Activated T-helper 1 cell treated with anti-CD3 and anti-CD28 coated beads, Interleukin-12 subunit alpha, Interleukin-12 subunit beta, Interleukin-2, Interleukin-4 antibody, amounts not matched to agents 30 ng/mL and 10 ng/mL and 1 ng/mL, durations not matched to agents 14 hours and 24 hours and 36 hours (primary cell): ENCODE results near the gene GDPGP1. TPM values are rescaled to one million over a fixed set of nuclear protein-coding genes. Genes with fewer than 3 reads are reported as not detected.
"Not testable (repeated sequence)": the region's sequence is repeated elsewhere in the genome, so short reads cannot be mapped to it uniquely, and the experiment has no call there.

Experiments
- DNase-seq: peaks from one replicate; pipeline ENCODE4 v3.0.0; 2021; ENCODE audit warnings: low spot score
- H3K27ac Mint-ChIP-seq: one replicate; pipeline ENCODE4 v1.8.0; 2021; ENCODE audit warnings: mild to moderate bottlenecking, mixed read lengths
- H3K27me3 Mint-ChIP-seq: one replicate; pipeline ENCODE4 v1.8.0; 2022; ENCODE audit warnings: mild to moderate bottlenecking, moderate library complexity, mixed read lengths; ENCODE audit not compliant: insufficient read depth
- H3K36me3 Mint-ChIP-seq: one replicate; pipeline ENCODE4 v1.8.0; 2021; ENCODE audit warnings: low read depth, mixed read lengths
- H3K4me1 Mint-ChIP-seq: one replicate; pipeline ENCODE4 v1.8.0; 2021; ENCODE audit warnings: low read depth, mixed read lengths
- H3K4me3 Mint-ChIP-seq: one replicate; pipeline ENCODE4 v1.8.0; 2021; ENCODE audit warnings: mild to moderate bottlenecking, moderate library complexity, mixed read lengths
- H3K9me3 Mint-ChIP-seq: one replicate; pipeline ENCODE4 v1.8.0; 2021; ENCODE audit warnings: mixed read lengths
- intact Hi-C: fragments of 100-400 bp; cut with micrococcal nuclease; formaldehyde crosslinking; loops from one replicate; pipeline ENCODE4 v1.15.1; 2024
- total RNA-seq: library from RNA; stranded (reverse); gene quantifications from 2 replicates; pipeline ENCODE4 v1.2.3, GENCODE V29; 2022

Gene GDPGP1
- total RNA-seq, 1 donor from 2014 or later, result 12.7 TPM

DNA sequence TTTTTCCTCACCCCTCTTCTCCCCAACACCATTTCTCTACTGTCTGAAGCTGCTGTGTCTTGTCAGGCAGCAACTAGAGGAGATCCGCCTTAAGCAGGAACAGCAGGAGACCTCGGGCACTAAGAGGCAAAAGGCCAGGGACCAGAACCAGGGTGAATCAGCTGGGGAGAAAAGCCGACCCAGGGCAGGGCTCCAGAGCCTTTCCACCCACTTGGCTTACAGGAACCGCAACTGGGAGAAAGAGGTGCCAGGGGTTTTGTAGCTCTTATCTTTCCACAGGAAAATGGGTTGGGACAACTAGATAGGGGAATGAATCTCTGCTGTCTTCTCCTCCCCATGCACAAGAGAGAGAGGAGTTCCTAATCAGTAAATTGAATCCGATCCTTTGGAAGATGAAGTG, 28.4 kb downstream of the GDPGP1 start:
- intact Hi-C loops, result loop anchor here (10.0 kb wide), 2 partner anchors 672 to 928 kb away; partner anchors contain the start of genes HDDC3, POLG and UNC45A
- Mint-ChIP-seq H3K36me3 (peaks cover 9% of the 10 kb centered on the region), H3K9me3 (no peaks in the 10 kb centered on the region), H3K27me3 (no peaks in the 10 kb centered on the region), H3K27ac (no peak overlapping the region), H3K4me3 (no peak overlapping the region), H3K4me1 (peaks cover 27% of the 10 kb centered on the region)
- DNase-seq, result no peak

DNA sequence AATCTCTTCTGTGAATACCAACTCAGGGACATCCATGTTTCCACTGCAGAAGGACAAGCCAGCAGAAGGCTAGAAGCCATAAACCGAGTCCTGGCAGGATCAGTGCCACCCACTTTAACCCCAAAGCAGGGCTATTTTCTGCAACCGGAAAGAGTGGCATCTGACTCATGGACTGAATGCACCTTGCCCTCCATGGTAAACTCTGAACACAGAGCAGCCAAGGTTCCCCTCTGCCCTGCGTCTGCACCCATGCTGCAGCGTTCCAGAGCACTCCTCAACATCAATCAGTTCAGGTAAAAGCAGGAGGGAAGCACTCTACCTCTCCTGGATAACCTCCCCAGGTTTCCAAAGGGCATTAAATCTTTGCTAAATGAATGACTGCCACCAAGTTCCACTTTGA, 30.7 kb downstream of the GDPGP1 start:
- intact Hi-C loops, result loop anchor here (1.0 to 10.0 kb wide), 9 partner anchors 15 to 930 kb away; partner anchors contain the start of genes GDPGP1, HDDC3, IDH2 and POLG
- Mint-ChIP-seq H3K4me3 (peak overlapping the region; percentile 99), H3K4me1 (peaks cover 39% of the 10 kb centered on the region), H3K9me3 (no peaks in the 10 kb centered on the region), H3K27ac (peak overlapping the region; percentile 99), H3K36me3 (peaks cover 22% of the 10 kb centered on the region), H3K27me3 (no peaks in the 10 kb centered on the region)
- peak; percentile 8 for DNase-seq

DNA sequence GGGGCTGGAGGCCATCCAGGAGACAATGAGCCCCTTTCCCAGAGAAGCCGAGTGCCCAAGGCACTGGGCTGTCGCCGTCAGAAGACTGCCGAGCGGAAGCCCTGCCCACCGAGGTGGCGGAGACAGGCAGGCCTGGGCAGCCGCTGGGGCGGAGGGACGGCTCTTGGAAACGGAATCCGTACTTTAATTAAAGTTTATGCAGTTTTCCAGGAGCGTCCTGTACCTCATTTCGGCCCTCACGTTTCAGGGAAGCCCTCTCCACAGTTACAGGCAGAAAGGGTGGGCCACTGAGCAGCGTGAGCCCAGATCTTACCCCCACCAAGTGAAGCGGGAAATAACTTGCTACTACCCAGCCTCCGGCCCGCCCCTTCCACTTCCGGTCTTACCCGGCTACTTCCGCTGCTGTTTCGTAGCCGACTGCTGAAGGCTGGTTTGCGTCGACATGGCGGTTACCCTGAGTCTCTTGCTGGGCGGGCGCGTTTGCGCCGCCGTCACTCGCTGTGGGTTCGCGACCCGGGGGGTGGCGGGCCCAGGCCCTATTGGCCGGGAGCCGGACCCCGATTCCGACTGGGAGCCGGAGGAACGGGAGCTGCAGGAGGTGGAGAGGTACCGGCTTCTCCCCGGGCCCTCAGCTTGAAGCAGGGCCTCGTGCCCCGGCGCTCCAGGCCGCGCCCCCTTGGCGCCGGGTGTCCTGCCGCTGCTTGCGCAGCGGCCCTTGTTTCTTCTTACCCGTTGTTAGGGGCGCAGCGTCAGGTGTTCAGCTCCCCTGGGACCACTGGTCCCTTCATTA, 31.5 kb downstream of the GDPGP1 start, which contains the start of gene NGRN:
TSS of gene NGRN (plus strand) at position 402 of the 790 bp plus-strand sequence. CDS start at position 443, 41 bp downstream.
- Mint-ChIP-seq H3K9me3 (no peaks in the 10 kb centered on the region), H3K36me3 (peaks cover 30% of the 10 kb centered on the region), H3K27me3 (no peaks in the 10 kb centered on the region), H3K4me1 (peaks cover 43% of the 10 kb centered on the region), H3K4me3 (peak within 1 kb of the TSS; percentile 99), H3K27ac (peak within 1 kb of the TSS; percentile 99)
- peak; percentile 89 for DNase-seq
- intact Hi-C loops, result loop anchor here (1.0 to 10.0 kb wide), 9 partner anchors 16 to 931 kb away; partner anchors contain the start of genes GDPGP1, HDDC3, IDH2 and POLG

DNA sequence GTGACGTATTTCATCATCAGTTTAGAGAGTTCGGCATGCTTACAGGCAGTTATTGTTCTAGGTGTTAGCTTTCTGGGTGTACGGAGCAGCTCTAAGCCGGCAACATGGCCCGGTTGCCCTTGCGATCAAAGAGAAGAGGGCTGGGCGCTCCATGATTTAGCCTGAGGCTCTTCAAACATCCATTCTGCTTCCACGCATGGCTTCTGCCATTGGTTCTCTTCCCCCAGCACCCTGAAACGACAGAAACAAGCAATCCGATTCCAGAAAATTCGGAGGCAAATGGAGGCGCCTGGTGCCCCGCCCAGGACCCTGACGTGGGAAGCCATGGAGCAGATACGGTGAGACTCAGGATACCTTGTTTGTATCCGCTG, 32.0 kb downstream of the GDPGP1 start:
- H3K4me3 Mint-ChIP-seq, result peak overlapping the region; percentile 99
- H3K4me1 Mint-ChIP-seq, result peaks cover 46% of the 10 kb centered on the region
- peak overlapping the region; percentile 99 for H3K27ac Mint-ChIP-seq
- DNase-seq, result peak; percentile 52
- no peaks in the 10 kb centered on the region for H3K9me3 Mint-ChIP-seq
- H3K27me3 Mint-ChIP-seq, result no peaks in the 10 kb centered on the region
- intact Hi-C loops, result loop anchor here (5.0 to 10.0 kb wide), 4 partner anchors 84 to 931 kb away; partner anchors contain the start of genes HDDC3, POLG, PRC1 and UNC45A
- peaks cover 34% of the 10 kb centered on the region for H3K36me3 Mint-ChIP-seq

DNA sequence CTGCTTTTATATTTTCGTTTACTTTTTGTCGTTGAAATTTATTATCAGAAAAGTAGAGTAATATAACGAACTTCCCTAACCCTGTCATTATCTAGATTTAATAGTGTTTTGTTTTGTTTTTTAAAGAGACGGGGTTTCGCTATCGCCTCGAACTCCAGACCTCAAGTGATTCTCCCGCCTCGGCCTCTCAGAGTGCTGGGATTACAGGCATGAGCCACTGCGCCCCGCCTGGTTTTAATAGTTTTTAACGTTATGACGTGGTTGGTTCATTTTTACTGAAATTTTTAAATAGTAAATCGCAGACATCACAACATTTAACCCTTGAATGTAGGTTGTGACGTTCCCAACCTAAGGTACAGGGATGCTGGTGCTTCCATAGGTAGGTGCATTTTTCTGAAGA, 32.5 kb downstream of the GDPGP1 start:
- intact Hi-C loops, result loop anchor here (5.0 to 10.0 kb wide), 4 partner anchors 84 to 932 kb away; partner anchors contain the start of genes HDDC3, POLG, PRC1 and UNC45A
- Mint-ChIP-seq H3K4me1 (peaks cover 50% of the 10 kb centered on the region), H3K36me3 (peaks cover 37% of the 10 kb centered on the region)

DNA sequence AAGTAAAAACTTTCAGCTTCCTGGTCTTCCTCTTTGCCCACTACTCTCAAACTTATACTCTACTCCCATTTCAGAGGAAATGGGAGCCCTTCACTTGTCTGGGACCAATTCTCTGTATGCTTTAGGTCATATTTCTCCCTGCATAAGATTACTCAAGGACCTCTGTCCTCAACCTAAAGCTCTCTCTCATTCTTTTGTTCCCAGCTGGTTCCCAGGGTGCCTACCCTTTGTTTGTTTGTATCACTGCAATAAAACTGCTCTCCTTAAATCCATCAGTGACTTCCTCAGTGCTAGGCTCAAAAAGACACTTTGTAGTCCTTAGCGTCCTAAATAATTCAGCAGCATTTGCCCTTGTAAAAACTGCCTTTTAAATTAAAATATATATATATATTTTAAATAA, 34.4 kb downstream of the GDPGP1 start:
- intact Hi-C loops, result loop anchor here (5.0 to 10.0 kb wide), 4 partner anchors 86 to 934 kb away; partner anchors contain the start of genes HDDC3, POLG, PRC1 and UNC45A
- Mint-ChIP-seq H3K27ac (peak overlapping the region; percentile 32), H3K36me3 (peaks cover 44% of the 10 kb centered on the region), H3K4me3 (peak overlapping the region; percentile 66), H3K9me3 (no peaks in the 10 kb centered on the region), H3K27me3 (no peaks in the 10 kb centered on the region), H3K4me1 (peaks cover 63% of the 10 kb centered on the region)
- DNase-seq, result no peak

More for the DNA sequence above, 32.5 kb downstream of the GDPGP1 start:
- no peak for DNase-seq
- Mint-ChIP-seq H3K4me3 (peak overlapping the region; percentile 99), H3K27me3 (no peaks in the 10 kb centered on the region), H3K27ac (peak overlapping the region; percentile 99), H3K9me3 (no peaks in the 10 kb centered on the region)

DNA sequence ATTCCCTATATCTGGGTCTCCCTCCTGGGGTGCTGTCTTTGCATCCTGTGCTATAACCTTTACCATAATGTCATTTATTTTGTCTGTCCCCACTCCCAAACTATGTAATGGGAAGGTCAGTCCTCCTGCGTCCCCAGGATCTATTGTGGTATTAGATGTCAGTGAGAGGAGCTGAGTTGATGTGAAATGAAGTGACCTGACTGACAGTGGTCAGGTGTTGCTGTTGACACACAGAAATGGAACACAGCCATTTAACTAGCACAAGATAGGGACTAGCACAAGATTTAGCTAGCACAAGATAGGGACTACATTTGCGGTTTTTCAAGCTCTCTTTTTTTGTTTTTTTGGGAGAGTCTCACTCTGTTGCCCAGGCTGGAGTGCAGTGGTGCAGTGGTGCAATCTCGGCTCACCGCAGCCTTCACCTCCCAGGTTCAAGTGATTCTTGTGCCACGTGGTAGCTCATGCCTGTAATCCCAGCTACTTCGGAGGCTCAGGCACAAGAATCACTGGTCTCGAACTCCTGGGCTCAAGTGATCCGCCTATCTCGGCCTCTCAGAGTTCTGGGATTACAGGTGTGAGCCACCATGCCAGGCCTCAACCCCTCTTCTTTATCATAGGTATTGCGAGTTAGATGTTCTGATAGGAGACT, 36.6 kb downstream of the GDPGP1 start:
- peaks cover 50% of the 10 kb centered on the region for H3K4me1 Mint-ChIP-seq
- DNase-seq, result no peak
- peak overlapping the region; percentile 5 for H3K27ac Mint-ChIP-seq
- no peaks in the 10 kb centered on the region for H3K9me3 Mint-ChIP-seq
- intact Hi-C loops, result no loop called here
- no peaks in the 10 kb centered on the region for H3K27me3 Mint-ChIP-seq
- H3K36me3 Mint-ChIP-seq, result peaks cover 49% of the 10 kb centered on the region
- no peak overlapping the region for H3K4me3 Mint-ChIP-seq

DNA sequence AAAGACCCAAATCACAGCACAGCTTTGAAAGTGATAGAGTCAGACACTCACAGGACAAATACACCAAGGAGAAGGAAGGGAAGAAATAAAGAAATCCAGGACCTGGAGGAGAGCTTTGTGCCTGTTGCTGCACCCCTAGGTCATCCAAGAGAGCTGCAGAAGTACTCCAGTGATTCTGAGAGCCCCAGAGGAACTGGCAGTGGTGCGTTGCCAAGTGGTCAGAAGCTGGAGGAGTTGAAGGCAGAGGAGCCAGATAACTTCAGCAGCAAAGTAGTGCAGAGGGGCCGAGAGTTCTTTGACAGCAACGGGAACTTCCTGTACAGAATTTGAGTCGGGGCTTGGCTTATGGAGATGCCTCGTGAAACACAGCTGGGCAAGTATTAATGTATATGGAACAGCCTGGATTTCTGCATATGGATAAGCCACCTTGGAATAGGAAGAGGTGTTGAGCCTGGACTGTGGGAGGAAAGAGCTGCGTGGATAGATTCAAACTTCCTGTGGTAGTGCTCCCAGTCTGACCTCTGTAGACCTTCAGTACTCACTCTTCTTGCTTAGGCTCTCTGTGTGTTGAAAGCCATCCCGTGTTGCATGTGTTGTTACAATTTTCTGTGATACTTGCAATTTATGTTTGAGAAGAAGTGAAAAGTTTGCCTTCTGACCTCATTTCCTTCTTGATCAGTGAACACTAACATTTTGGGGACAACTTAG, 37.6 kb downstream of the GDPGP1 start:
- H3K4me3 Mint-ChIP-seq, result no peak overlapping the region
- intact Hi-C loops, result no loop called here
- H3K36me3 Mint-ChIP-seq, result peaks cover 50% of the 10 kb centered on the region
- H3K27ac Mint-ChIP-seq, result peak overlapping the region; percentile 50
- DNase-seq, result no peak
- H3K4me1 Mint-ChIP-seq, result peaks cover 50% of the 10 kb centered on the region
- H3K9me3 Mint-ChIP-seq, result no peaks in the 10 kb centered on the region
- H3K27me3 Mint-ChIP-seq, result no peaks in the 10 kb centered on the region

DNA sequence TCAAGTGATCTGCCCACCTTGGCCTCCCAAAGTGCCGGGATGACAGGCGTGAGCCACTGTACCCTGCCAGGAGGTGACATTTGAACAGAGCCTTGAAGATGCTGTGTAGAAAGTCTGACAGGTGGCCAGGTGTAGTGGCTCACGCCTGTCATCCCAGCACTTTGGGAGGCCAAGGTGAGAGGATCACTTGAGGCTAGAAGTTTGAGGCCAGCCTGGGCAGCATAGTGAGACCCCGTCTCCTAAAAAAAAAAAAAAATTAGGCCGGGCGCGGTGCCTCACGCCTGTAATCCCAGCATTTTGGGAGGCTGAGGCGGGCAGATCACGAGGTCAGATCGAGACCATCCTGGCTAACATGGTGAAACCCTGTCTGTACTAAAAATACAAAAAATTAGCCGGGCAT, 44.5 kb downstream of the GDPGP1 start:
- H3K36me3 Mint-ChIP-seq, H3K4me1 Mint-ChIP-seq, H3K27ac Mint-ChIP-seq, H3K9me3 Mint-ChIP-seq, DNase-seq, H3K27me3 Mint-ChIP-seq, H3K4me3 Mint-ChIP-seq, intact Hi-C loops: not testable (repeated sequence)

DNA sequence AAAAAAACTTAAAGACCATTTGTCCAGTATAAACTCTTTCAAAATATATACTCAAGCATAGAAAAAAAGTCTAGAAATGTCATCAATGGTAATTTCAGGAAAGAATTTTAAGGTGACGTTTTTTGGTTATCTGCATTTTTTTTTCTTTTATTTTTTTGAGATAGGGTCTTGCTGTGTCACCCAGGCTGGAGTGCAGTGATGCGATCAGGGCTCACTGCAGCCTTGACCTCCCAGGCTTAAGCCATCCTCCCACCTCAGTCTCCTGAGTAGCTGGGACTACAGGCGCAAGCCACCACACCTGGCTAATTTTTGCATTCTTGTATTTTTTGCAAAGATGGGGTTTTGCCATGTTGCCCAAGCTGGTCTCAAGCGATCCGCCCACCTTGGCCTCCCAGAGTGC, 46.7 kb downstream of the GDPGP1 start:
- H3K9me3 Mint-ChIP-seq, DNase-seq, intact Hi-C loops, H3K4me3 Mint-ChIP-seq, H3K4me1 Mint-ChIP-seq, H3K27me3 Mint-ChIP-seq, H3K27ac Mint-ChIP-seq, H3K36me3 Mint-ChIP-seq: not testable (repeated sequence)

DNA sequence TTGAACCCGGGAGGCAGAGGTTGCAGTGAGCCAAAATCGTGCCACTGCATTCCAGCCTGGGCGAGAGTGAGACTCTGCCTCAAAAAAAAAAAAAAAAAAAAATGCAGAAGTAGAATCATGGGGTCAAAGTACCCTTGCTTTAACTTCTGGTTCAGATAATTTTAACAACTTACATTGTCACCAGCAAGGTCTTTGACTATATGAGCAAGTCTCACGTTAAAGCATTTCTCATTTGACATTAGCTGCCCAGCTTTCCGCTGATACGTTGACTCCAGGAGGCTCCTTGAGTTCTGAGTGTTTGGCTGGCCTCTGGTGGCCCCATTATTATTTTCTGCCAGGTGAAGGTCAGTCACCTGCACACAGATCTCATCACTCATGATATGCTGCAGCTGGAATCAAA, 47.6 kb downstream of the GDPGP1 start:
- H3K4me3 Mint-ChIP-seq, H3K9me3 Mint-ChIP-seq, H3K27ac Mint-ChIP-seq, intact Hi-C loops, DNase-seq, H3K4me1 Mint-ChIP-seq, H3K36me3 Mint-ChIP-seq, H3K27me3 Mint-ChIP-seq: not testable (repeated sequence)

DNA sequence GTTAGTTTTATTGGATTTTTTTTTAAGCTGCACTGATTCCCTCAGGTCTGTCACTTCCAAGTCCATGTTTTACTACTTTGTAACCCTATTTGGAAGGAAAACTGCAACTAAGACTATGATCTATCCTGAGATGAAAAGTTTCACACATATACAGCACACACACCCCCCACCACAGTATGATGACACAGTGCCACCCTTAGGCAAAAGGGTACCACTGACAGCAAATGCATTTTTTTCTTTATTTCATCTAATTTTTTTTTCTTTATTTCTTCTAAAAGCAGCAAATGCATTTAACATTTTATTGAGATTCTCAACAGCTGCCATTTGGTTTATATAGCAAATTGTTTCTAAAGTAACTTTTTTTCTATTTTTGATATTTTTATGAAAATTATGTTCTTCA, 52.7 kb downstream of the GDPGP1 start:
- H3K9me3 Mint-ChIP-seq, result no peaks in the 10 kb centered on the region
- no peak overlapping the region for H3K4me3 Mint-ChIP-seq
- no peak overlapping the region for H3K27ac Mint-ChIP-seq
- no peaks in the 10 kb centered on the region for H3K36me3 Mint-ChIP-seq
- peaks cover 4% of the 10 kb centered on the region for H3K27me3 Mint-ChIP-seq
- no peaks in the 10 kb centered on the region for H3K4me1 Mint-ChIP-seq
- DNase-seq, result peak; percentile 9
- intact Hi-C loops, result no loop called here
